DND-41 (cell line): ENCODE data around the gene GPER1.
"Not testable (repeated sequence)": the region's sequence is repeated elsewhere in the genome, so short reads cannot be mapped to it uniquely, and the experiment has no call there.

ENCODE experiments used
- ATAC-seq: fragments of 200-7000 bp; cut with Tn5 transposase; 3 replicates; pipeline ENCODE4 v1.9.1; 2021; ENCODE audit warnings: low read depth; ENCODE audit not compliant: insufficient read depth
- DNase-seq: peaks from one replicate; pipeline ENCODE4 v3.0.0-alpha.2; 2020
- H2AFZ ChIP-seq: 2 replicates; pipeline ENCODE4 v1.6.0; 2012; ENCODE audit warnings: low read depth, low read length
- H3K27ac ChIP-seq: 2 replicates; pipeline ENCODE4 v1.5.1; 2012; ENCODE audit warnings: low read length, inconsistent platforms
- H3K27me3 ChIP-seq: fragments of 200-600 bp; sonication (generic); 2 replicates; pipeline ENCODE4 v1.6.0; 2012; ENCODE audit warnings: low read length, mild to moderate bottlenecking, inconsistent platforms; ENCODE audit not compliant: insufficient read depth, poor library complexity
- H3K36me3 ChIP-seq: 2 replicates; pipeline ENCODE4 v1.5.1; 2012; ENCODE audit warnings: low read length, inconsistent platforms; ENCODE audit not compliant: insufficient read depth
- H3K4me1 ChIP-seq: 2 replicates; pipeline ENCODE4 v1.5.1; 2012; ENCODE audit warnings: mild to moderate bottlenecking, low read length; ENCODE audit not compliant: insufficient read depth
- H3K4me2 ChIP-seq: 2 replicates; pipeline ENCODE4 v1.6.0; 2012; ENCODE audit warnings: mild to moderate bottlenecking, moderate library complexity, low read length, inconsistent platforms; ENCODE audit not compliant: insufficient read depth
- H3K4me3 ChIP-seq, 2 experiments: fragments of 200-600 bp in 1 of 2; shearing (Covaris generic) in 1 of 2; 2 replicates each; pipeline ENCODE4 v1.5.1; 2012 to 2016; ENCODE audit warnings: inconsistent platforms in 2 of 2, low read length in 2 of 2, mild to moderate bottlenecking in 2 of 2, low read depth in 1 of 2, moderate library complexity in 1 of 2
- H3K79me2 ChIP-seq: 2 replicates; pipeline ENCODE4 v1.6.0; 2012; ENCODE audit warnings: low read length, inconsistent platforms; ENCODE audit not compliant: insufficient read depth
- H3K9ac ChIP-seq: 2 replicates; pipeline ENCODE4 v1.6.0; 2012; ENCODE audit warnings: low read depth, mild to moderate bottlenecking, inconsistent platforms, low read length, moderate library complexity
- H3K9me3 ChIP-seq: 2 replicates; pipeline ENCODE4 v1.5.1; 2012; ENCODE audit warnings: low read length, moderate library complexity, mild to moderate bottlenecking, inconsistent platforms; ENCODE audit not compliant: insufficient read depth, severe bottlenecking
- H4K20me1 ChIP-seq: 2 replicates; pipeline ENCODE4 v1.6.0; 2012; ENCODE audit warnings: low read length; ENCODE audit not compliant: insufficient read depth
- CTCF ChIP-seq: IDR thresholded peaks from 2 replicates; pipeline ENCODE4 v1.5.1; 2012; ENCODE audit warnings: borderline replicate concordance, low read length, moderate library complexity, mild to moderate bottlenecking; ENCODE audit not compliant: poor library complexity, severe bottlenecking; ENCODE audit errors: extremely low read depth
- EZH2 ChIP-seq: IDR thresholded peaks from 3 replicates; pipeline ENCODE4 v1.6.1; 2012; ENCODE audit warnings: borderline replicate concordance, low read depth, mild to moderate bottlenecking, moderate library complexity, low read length, inconsistent platforms; ENCODE audit not compliant: severe bottlenecking

The GPER1 gene

GRCh38 chr7:1142051-1142635, 54.2 kb downstream of the GPER1 start:
- Histone ChIP-seq H3K9ac (no peak overlapping the region), H2AFZ (no peak overlapping the region), H3K36me3 (no peaks in the 10 kb centered on the region), H3K9me3 (no peaks in the 10 kb centered on the region), H3K27me3 (no peaks in the 10 kb centered on the region), H3K79me2 (peaks cover 7% of the 10 kb centered on the region), H3K4me3 (no peak overlapping the region), H4K20me1 (no peaks in the 10 kb centered on the region), H3K4me1 (peaks cover 16% of the 10 kb centered on the region), H3K27ac (no peak overlapping the region), H3K4me2 (no peak overlapping the region)
- DNase-seq, result no peak
- no peak for ATAC-seq
- TF ChIP-seq EZH2, result no peak
- TF ChIP-seq CTCF, result no peak

- H3K4me3 ChIP-seq, H3K79me2 ChIP-seq, H3K9me3 ChIP-seq, H3K36me3 ChIP-seq, ATAC-seq, H2AFZ ChIP-seq, H3K27ac ChIP-seq, H4K20me1 ChIP-seq, H3K27me3 ChIP-seq, H3K4me2 ChIP-seq, H3K9ac ChIP-seq, DNase-seq: not testable (repeated sequence)
- peaks cover 10% of the 10 kb centered on the region for H3K4me1 ChIP-seq
Measured at GRCh38 chr7:1143031-1143430, 55.1 kb downstream of the GPER1 start.
